Vagina (tissue), 2 donors: Measurements from ENCODE around the gene TM4SF5.

Experiments used
- POLR2A ChIP-seq, 2 donors: fragments of 450-650 bp; IDR thresholded peaks; one replicate each; pipeline ENCODE4 v1.6.1; 2017; ENCODE audit warnings: antibody characterized with exemption in 2 of 2, mild to moderate bottlenecking in 2 of 2, moderate library complexity in 2 of 2
- TF ChIP-seq, protein P1 (sequence below), 3 experiments: fragments of 450-650 bp in 2 of 3; fragments of 200-600 bp in 1 of 3; sonication (generic) in 1 of 3; IDR thresholded peaks; one replicate each; pipeline ENCODE4 v1.5.1; 2017 to 2019; ENCODE audit warnings: antibody characterized with exemption in 3 of 3, mild to moderate bottlenecking in 2 of 3, moderate library complexity in 2 of 3

DNA sequence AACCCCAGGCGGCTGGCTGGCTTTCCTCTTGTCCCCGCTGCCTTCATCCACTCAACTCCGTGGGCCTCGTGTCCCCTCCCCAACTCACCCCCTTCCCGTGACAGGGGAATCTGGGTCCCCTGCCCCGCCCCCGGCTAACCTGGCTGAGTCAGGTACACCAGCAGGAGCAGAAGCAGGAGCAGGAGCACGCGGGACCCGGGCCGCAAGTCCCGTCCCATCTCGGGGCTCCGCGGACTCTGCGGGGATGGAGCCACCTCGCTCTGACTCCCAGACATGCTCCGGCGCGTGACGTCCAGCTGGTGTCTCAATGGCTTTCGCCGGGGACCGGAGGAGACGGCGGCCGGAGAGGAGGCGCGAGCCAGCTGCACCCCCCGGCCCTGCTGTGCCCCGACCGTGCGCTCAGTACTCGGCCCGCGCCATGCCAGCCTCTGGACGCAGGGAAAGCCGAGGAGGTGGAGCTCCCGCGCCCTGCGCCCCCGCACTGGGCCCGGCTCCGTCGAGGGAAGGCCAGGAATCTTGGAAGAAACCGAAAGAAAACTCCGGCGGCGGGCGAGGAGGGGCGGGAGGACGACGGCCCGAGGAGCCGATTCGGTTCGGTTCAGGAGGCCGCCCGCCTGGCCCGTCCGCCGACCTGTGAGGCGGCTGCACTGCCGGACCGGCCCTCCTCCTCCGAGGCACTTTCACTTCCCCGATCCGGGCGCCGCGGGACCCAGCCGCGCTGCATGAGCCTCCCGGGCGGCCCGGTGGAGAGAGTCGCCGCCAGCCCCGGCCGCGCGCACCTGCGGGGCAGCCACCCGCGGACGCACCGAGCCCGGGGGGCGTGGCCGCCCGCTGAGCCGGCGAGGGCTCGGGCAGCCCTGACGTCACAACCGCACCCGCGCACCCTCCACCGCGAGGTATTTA lies 32.3 kb upstream of the TM4SF5 start, which contains the start of the genes CXCL16 and ZMYND15:
- TF ChIP-seq, protein P1, sequence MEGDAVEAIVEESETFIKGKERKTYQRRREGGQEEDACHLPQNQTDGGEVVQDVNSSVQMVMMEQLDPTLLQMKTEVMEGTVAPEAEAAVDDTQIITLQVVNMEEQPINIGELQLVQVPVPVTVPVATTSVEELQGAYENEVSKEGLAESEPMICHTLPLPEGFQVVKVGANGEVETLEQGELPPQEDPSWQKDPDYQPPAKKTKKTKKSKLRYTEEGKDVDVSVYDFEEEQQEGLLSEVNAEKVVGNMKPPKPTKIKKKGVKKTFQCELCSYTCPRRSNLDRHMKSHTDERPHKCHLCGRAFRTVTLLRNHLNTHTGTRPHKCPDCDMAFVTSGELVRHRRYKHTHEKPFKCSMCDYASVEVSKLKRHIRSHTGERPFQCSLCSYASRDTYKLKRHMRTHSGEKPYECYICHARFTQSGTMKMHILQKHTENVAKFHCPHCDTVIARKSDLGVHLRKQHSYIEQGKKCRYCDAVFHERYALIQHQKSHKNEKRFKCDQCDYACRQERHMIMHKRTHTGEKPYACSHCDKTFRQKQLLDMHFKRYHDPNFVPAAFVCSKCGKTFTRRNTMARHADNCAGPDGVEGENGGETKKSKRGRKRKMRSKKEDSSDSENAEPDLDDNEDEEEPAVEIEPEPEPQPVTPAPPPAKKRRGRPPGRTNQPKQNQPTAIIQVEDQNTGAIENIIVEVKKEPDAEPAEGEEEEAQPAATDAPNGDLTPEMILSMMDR (IDR thresholded peaks at IDR 0.05) = no peak
- peak in 1 of 2 donors; percentile 26 for TF ChIP-seq POLR2A (IDR thresholded peaks at IDR 0.05)
